WTC11 (cell line): ENCODE measurements around the gene RPL22L1.

Experiments used
- CREB1 ChIP-seq: sonication (generic); formaldehyde crosslinking; IDR thresholded peaks from 2 replicates; pipeline ENCODE4 v1.8.0; 2023; ENCODE audit warnings: mild to moderate bottlenecking, missing genetic modification reagents
- ETV6 ChIP-seq: sonication (generic); formaldehyde crosslinking; IDR thresholded peaks from 2 replicates; pipeline ENCODE4 v1.8.1; 2022; ENCODE audit warnings: mild to moderate bottlenecking, missing genetic modification reagents
- FOXJ3 ChIP-seq: sonication (generic); formaldehyde crosslinking; IDR thresholded peaks from 2 replicates; pipeline ENCODE4 v1.9.0; 2021; ENCODE audit warnings: missing genetic modification reagents, mild to moderate bottlenecking, borderline replicate concordance
- MLX ChIP-seq: sonication (generic); formaldehyde crosslinking; IDR thresholded peaks from 2 replicates; pipeline ENCODE4 v1.8.1; 2023; ENCODE audit warnings: mild to moderate bottlenecking, missing genetic modification reagents, moderate library complexity
- MXD4 ChIP-seq: fragments of 250-450 bp; sonication (Bioruptor Pico); IDR thresholded peaks from 2 replicates; pipeline ENCODE4 v1.8.0; 2021; ENCODE audit warnings: mild to moderate bottlenecking, moderate library complexity, borderline replicate concordance
- NFYB ChIP-seq: sonication (generic); formaldehyde crosslinking; conservative IDR thresholded peaks from 2 replicates; pipeline ENCODE4 v1.8.0; 2022; ENCODE audit warnings: low read depth, missing genetic modification reagents
- NR3C1 ChIP-seq: sonication (generic); formaldehyde crosslinking; conservative IDR thresholded peaks from 2 replicates; pipeline ENCODE4 v1.8.1; 2023; ENCODE audit warnings: low read depth, mild to moderate bottlenecking, missing genetic modification reagents
- OVOL2 ChIP-seq: fragments of 250-450 bp; sonication (Bioruptor Pico); IDR thresholded peaks from 2 replicates; pipeline ENCODE4 v1.9.0; 2021; ENCODE audit warnings: mild to moderate bottlenecking, borderline replicate concordance
- SP1 ChIP-seq: sonication (generic); formaldehyde crosslinking; conservative IDR thresholded peaks from 2 replicates; pipeline ENCODE4 v1.8.1; 2022; ENCODE audit warnings: missing genetic modification reagents
- USF1 ChIP-seq: sonication (generic); formaldehyde crosslinking; IDR thresholded peaks from 2 replicates; pipeline ENCODE4 v1.8.0; 2022; ENCODE audit warnings: mild to moderate bottlenecking, missing genetic modification reagents
- TF ChIP-seq, protein P1 (sequence below): fragments of 200-600 bp; IDR thresholded peaks from 2 replicates; pipeline ENCODE4 v1.8.0; 2022; ENCODE audit warnings: antibody characterized with exemption
- TF ChIP-seq, protein P2 (sequence below): sonication (generic); formaldehyde crosslinking; IDR thresholded peaks from 2 replicates; pipeline ENCODE4 v1.8.0; 2023; ENCODE audit warnings: mild to moderate bottlenecking, missing genetic modification reagents

DNA sequence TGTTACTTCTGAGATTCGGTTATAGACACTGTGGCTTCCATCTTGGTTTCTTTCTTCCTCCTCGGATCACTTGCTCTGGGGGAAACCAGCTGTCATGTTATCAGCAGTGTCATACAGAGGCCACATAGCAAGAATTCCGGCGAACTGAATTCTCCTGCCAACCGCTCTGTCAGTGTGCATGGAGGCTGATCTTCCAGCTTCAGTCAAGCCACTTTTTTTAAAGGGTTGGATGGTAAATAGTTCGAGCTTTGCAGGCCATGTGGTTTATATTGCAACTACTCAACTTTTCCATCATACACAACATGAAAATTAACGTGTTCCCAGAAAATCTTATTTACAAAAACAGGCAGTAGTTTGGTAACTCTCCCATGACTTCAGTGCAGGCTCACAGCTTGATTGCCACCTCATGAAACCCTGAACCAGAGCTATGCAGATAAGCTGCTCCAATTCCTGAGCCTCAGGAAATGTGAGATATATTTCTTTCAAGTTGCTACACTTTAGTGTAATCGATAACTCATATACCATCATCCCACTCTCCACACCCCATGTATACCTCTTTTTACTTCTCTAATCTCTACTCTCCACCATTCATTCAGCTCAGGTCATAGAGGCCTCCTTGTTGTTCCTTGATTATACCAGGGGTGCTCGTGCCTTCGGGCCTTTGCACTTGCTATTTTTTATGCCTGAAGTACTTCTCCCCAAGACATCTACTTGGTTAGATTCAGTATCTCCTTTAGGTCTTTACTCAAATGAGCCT, 7.2 kb downstream of the RPL22L1 start:
- no peak for TF ChIP-seq OVOL2 (CRISPR knock-in tag)
- TF ChIP-seq, protein P1, sequence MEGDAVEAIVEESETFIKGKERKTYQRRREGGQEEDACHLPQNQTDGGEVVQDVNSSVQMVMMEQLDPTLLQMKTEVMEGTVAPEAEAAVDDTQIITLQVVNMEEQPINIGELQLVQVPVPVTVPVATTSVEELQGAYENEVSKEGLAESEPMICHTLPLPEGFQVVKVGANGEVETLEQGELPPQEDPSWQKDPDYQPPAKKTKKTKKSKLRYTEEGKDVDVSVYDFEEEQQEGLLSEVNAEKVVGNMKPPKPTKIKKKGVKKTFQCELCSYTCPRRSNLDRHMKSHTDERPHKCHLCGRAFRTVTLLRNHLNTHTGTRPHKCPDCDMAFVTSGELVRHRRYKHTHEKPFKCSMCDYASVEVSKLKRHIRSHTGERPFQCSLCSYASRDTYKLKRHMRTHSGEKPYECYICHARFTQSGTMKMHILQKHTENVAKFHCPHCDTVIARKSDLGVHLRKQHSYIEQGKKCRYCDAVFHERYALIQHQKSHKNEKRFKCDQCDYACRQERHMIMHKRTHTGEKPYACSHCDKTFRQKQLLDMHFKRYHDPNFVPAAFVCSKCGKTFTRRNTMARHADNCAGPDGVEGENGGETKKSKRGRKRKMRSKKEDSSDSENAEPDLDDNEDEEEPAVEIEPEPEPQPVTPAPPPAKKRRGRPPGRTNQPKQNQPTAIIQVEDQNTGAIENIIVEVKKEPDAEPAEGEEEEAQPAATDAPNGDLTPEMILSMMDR, result no peak
- no peak for TF ChIP-seq ETV6 (CRISPR knock-in tag)
- no peak for TF ChIP-seq NR3C1 (CRISPR knock-in tag)
- TF ChIP-seq MLX, result no peak
- TF ChIP-seq USF1 (CRISPR knock-in tag), result no peak
- TF ChIP-seq MXD4 (CRISPR knock-in tag), result no peak
- TF ChIP-seq, protein P2, sequence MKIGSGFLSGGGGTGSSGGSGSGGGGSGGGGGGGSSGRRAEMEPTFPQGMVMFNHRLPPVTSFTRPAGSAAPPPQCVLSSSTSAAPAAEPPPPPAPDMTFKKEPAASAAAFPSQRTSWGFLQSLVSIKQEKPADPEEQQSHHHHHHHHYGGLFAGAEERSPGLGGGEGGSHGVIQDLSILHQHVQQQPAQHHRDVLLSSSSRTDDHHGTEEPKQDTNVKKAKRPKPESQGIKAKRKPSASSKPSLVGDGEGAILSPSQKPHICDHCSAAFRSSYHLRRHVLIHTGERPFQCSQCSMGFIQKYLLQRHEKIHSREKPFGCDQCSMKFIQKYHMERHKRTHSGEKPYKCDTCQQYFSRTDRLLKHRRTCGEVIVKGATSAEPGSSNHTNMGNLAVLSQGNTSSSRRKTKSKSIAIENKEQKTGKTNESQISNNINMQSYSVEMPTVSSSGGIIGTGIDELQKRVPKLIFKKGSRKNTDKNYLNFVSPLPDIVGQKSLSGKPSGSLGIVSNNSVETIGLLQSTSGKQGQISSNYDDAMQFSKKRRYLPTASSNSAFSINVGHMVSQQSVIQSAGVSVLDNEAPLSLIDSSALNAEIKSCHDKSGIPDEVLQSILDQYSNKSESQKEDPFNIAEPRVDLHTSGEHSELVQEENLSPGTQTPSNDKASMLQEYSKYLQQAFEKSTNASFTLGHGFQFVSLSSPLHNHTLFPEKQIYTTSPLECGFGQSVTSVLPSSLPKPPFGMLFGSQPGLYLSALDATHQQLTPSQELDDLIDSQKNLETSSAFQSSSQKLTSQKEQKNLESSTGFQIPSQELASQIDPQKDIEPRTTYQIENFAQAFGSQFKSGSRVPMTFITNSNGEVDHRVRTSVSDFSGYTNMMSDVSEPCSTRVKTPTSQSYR (CRISPR knock-in tag), result no peak
- no peak for TF ChIP-seq SP1 (CRISPR knock-in tag)
- no peak for TF ChIP-seq FOXJ3 (CRISPR knock-in tag)
- no peak for TF ChIP-seq NFYB
- TF ChIP-seq CREB1, result no peak
